Measurements from ENCODE around the gene SLC25A25. TPM values are rescaled to one million over a fixed set of nuclear protein-coding genes. Genes with fewer than 3 reads are reported as not detected.

SLC25A25 gene
- total RNA-seq, 2 donors from 2014 or later = 26.0 to 33.1 TPM

DNA sequence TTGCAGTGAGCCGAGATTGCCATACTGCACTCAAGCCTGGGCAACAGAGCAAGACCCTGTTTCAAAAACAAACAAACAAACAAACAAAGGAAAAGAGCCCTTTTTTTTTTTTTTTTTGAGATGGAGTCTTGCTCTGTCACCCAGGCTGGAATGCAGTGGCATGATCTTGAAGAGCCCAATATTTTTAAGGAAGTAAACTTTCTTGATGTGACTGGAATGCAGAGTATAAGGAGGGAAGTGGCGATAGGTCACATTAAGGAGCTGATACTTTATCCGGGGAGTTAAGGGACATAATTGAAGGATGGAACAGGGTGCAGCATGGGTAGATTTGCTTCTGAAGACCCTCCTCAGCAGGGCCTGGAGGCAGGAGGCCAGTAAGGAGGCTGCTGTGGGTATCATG is 13.9 kb upstream of the SLC25A25 start:
- intact Hi-C loops (cut with DNase I) = no loop called here
- no peak for TF ChIP-seq POLR2AphosphoS5 (IDR thresholded peaks at IDR 0.05)
- TF ChIP-seq, protein P1, sequence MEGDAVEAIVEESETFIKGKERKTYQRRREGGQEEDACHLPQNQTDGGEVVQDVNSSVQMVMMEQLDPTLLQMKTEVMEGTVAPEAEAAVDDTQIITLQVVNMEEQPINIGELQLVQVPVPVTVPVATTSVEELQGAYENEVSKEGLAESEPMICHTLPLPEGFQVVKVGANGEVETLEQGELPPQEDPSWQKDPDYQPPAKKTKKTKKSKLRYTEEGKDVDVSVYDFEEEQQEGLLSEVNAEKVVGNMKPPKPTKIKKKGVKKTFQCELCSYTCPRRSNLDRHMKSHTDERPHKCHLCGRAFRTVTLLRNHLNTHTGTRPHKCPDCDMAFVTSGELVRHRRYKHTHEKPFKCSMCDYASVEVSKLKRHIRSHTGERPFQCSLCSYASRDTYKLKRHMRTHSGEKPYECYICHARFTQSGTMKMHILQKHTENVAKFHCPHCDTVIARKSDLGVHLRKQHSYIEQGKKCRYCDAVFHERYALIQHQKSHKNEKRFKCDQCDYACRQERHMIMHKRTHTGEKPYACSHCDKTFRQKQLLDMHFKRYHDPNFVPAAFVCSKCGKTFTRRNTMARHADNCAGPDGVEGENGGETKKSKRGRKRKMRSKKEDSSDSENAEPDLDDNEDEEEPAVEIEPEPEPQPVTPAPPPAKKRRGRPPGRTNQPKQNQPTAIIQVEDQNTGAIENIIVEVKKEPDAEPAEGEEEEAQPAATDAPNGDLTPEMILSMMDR (IDR thresholded peaks at IDR 0.05) = no peak
- no peak for TF ChIP-seq POLR2A (IDR thresholded peaks at IDR 0.05)
- no peaks in the 10 kb centered on the region for H3K9me3 ChIP-seq
- no peak overlapping the region for H3K27ac ChIP-seq
- H3K4me3 ChIP-seq = no peak overlapping the region
- H3K27me3 ChIP-seq (replicated peaks; ENCODE audit: insufficient read depth) = no peaks in the 10 kb centered on the region
- 89% methylated on average over 3 of the region's 3 CpGs for WGBS
- no peak for DNase-seq (ENCODE audit: low spot score)
- no peaks in the 10 kb centered on the region for H3K36me3 ChIP-seq
- H3K4me1 ChIP-seq (replicated peaks) = peaks cover 16% of the 10 kb centered on the region

DNA sequence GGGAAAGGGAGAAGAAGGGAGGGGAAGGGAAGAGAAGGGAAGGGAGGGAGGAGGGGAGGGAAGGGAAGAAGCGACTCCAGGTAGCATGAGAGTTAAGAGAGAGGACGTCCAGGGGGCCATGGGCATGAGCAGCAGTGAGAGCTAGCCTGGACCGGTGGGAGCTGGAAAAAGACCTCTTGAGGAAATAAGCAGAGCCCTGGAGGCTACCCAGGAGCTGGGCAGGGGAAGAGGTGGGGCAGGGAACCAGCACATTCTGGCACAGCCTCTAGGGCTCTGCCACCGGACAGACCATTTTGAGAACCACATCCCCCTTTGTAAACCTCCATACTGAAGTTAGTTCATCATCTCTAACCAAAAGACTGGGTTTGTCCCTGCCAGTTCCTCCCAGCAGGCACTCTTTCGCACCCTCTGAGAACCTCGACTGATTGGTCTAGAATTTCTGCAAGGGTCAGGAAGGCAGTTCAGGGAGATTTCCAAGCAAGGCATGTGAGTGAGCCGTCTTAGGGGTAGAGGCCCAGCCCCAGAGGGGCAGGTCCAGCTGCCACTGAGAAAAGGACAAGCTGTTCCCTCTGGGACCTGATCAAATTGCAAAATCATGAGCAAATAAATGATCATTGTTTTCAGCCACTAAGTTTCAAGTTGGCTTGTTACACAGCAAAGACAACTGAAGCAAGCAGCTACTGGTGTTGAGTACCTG is 12.5 kb upstream of the SLC25A25 start:
- peak; percentile 63 for DNase-seq (ENCODE audit: low spot score)
- no peaks in the 10 kb centered on the region for H3K36me3 ChIP-seq
- no peak overlapping the region for H3K4me3 ChIP-seq
- WGBS = 31% methylated on average over 7 of the region's 7 CpGs
- H3K27ac ChIP-seq = peak overlapping the region; percentile 82 to 88
- TF ChIP-seq, protein P1 (IDR thresholded peaks at IDR 0.05) = no peak
- TF ChIP-seq POLR2A (IDR thresholded peaks at IDR 0.05) (no peak), POLR2AphosphoS5 (IDR thresholded peaks at IDR 0.05) (peak; percentile 85)
- H3K9me3 ChIP-seq = no peaks in the 10 kb centered on the region
- H3K27me3 ChIP-seq (replicated peaks; ENCODE audit: insufficient read depth) = no peaks in the 10 kb centered on the region
- H3K4me1 ChIP-seq (replicated peaks) = peaks cover 16% of the 10 kb centered on the region
- intact Hi-C loops (cut with DNase I) = no loop called here

DNA sequence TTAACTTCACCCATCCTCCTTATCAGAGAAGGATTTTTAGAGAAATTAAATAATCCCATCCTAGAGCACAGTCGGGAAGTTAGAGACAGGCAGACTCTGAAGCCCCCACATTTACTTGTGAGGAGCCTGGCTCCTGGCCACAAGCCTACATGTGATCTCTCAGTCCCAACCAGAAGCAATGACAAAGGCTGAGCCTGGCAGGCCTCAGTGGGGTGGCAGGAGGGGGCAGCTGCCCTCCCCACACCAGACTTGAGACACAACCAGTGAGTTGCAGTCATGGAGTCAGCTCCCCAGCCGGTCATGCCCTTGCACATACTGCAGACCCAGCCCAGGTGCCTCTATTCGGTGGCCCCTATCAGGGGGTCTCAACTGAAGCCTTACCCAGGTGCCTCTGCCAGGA is 11.9 kb upstream of the SLC25A25 start:
- Histone ChIP-seq H3K4me3 (no peak overlapping the region), H3K9me3 (no peaks in the 10 kb centered on the region), H3K36me3 (no peaks in the 10 kb centered on the region), H3K27me3 (replicated peaks; ENCODE audit: insufficient read depth) (no peaks in the 10 kb centered on the region), H3K27ac (peak overlapping the region; percentile 82 to 88), H3K4me1 (replicated peaks) (peaks cover 16% of the 10 kb centered on the region)
- intact Hi-C loops (cut with DNase I) = no loop called here
- 72% methylated on average over 3 of the region's 3 CpGs for WGBS
- TF ChIP-seq POLR2AphosphoS5 (IDR thresholded peaks at IDR 0.05) = no peak
- TF ChIP-seq POLR2A (IDR thresholded peaks at IDR 0.05) = no peak
- TF ChIP-seq, protein P1 (IDR thresholded peaks at IDR 0.05) = no peak
- DNase-seq (ENCODE audit: low spot score) = no peak

DNA sequence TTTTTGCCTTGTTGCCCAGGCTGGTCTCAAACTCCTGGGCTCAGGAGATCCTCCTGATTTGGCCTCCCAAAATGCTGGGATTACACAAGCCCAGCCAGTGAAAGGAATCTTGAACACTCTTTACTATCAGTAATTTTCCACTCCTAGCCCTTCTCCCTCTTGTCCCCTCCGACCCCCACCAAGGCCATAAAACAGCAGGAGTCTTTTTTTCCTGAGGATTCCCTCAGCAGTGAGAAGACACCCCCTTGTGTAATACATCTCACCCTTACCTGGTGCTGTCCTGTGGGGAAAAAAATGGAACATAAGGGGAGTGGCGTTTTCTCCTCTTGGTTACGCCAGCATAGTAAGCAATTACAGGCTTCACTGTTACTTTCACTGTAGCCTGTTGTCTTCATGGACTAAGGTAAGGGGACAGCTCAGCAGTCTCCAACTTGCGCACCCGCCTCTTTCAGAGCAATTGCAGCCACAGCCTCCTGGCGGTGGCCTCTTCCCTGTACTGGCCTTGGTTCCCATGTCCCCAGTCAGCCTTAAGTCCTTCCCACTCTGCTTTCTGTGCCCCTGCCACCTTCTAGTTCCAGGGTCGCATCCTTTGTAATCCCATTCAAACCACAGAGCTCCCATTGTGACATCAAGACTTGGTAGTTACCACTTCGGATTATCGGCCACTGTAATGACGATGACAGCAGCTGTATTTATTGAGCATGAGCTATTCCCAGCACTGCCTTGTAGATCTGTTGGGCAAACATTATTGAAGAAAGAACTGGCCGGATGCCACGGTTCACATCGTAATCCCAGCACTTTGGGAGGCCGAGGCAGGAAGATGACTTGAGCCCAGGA is 10.9 kb upstream of the SLC25A25 start:
- peak overlapping the region; percentile 82 to 88 for H3K27ac ChIP-seq
- peak; percentile 83 for TF ChIP-seq POLR2AphosphoS5 (IDR thresholded peaks at IDR 0.05)
- TF ChIP-seq POLR2A (IDR thresholded peaks at IDR 0.05) = no peak
- peak; percentile 84 for DNase-seq (ENCODE audit: low spot score)
- intact Hi-C loops (cut with DNase I) = no loop called here
- H3K4me3 ChIP-seq = no peak overlapping the region
- no peaks in the 10 kb centered on the region for H3K27me3 ChIP-seq (replicated peaks; ENCODE audit: insufficient read depth)
- H3K9me3 ChIP-seq = no peaks in the 10 kb centered on the region
- 47% methylated on average over 14 of the region's 14 CpGs for WGBS
- H3K36me3 ChIP-seq = no peaks in the 10 kb centered on the region
- peaks cover 16% of the 10 kb centered on the region for H3K4me1 ChIP-seq (replicated peaks)

DNA sequence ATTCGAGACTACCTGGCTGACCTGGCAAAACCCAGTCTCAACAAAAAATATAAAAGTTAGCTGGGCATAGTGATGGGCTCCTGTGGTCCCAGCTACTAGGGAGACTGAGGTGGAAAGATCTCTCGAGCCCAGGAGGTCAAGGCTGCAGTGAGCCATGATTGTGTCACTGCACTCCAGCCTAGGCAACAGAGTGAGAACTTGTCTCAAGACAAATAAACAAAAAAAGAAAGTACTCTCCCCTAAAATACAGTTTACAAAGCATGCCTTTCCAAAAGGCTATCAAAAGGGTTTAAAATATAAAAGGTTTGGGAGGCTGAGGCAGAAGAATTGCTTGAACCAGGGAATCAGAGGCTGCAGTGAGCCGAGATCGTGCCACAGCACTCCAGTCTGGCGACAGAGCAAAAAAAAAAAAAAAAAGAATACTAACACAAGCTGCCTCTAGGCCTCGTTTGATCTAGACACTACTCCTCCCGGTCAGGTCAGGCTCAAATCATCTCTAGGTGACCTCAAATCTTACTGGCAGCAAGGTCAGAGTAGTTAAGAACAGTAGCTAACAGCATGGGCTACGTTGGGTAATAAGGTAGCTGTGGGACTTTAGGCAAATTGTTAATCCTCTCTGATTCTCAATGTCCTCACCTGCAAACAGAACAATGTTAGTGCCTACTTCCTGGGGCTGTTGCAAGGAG is 10.2 kb upstream of the SLC25A25 start:
- H3K9me3 ChIP-seq = no peaks in the 10 kb centered on the region
- DNase-seq (ENCODE audit: low spot score) = no peak
- H3K27ac ChIP-seq = peak overlapping the region; percentile 82 to 88
- TF ChIP-seq POLR2A (IDR thresholded peaks at IDR 0.05) (no peak), POLR2AphosphoS5 (IDR thresholded peaks at IDR 0.05) (no peak)
- TF ChIP-seq, protein P1 (IDR thresholded peaks at IDR 0.05) = no peak
- 67% methylated on average over 8 of the region's 8 CpGs for WGBS
- H3K27me3 ChIP-seq (replicated peaks; ENCODE audit: insufficient read depth) = no peaks in the 10 kb centered on the region
- intact Hi-C loops (cut with DNase I) = no loop called here
- H3K36me3 ChIP-seq = no peaks in the 10 kb centered on the region
- H3K4me1 ChIP-seq (replicated peaks) = peaks cover 16% of the 10 kb centered on the region
- no peak overlapping the region for H3K4me3 ChIP-seq

All from prostate gland (tissue), 2 donors.